K562 (cell line): ENCODE results near the gene IFT52. TPM values are rescaled to one million over a fixed set of nuclear protein-coding genes. Genes with fewer than 3 reads are reported as not detected.
A peak's percentile ranks its signal among the peaks of the same experiment; 100 is the strongest.

Experiments
- ASH1L ChIP-seq: fragments of 450-650 bp; IDR thresholded peaks from 2 replicates; pipeline ENCODE4 v1.6.1; 2018; ENCODE audit warnings: borderline replicate concordance, mild to moderate bottlenecking, low read depth; ENCODE audit not compliant: partially characterized antibody
- BRCA1 ChIP-seq, 2 experiments: fragments of 450-650 bp in 1 of 2; sonication (generic) in 1 of 2; formaldehyde crosslinking in 1 of 2; IDR thresholded peaks; 2 replicates each; pipeline versions ENCODE4 v1.5.0 to v1.6.1; 2017 to 2020; ENCODE audit warnings: mild to moderate bottlenecking in 1 of 2, missing genetic modification reagents in 1 of 2
- EHMT2 ChIP-seq: fragments of 450-650 bp; IDR thresholded peaks from 2 replicates; pipeline ENCODE4 v1.6.1; 2018; ENCODE audit warnings: antibody characterized with exemption
- FOXK2 ChIP-seq, 2 experiments: fragments of 450-650 bp; IDR thresholded peaks in 1 of 2; conservative IDR thresholded peaks in 1 of 2; 2 replicates each; pipeline ENCODE4 v1.6.1; 2016; ENCODE audit warnings: low read depth in 2 of 2, mild to moderate bottlenecking in 1 of 2
- GTF2A2 ChIP-seq: IDR thresholded peaks from 2 replicates; pipeline ENCODE4 v1.6.1; 2016; ENCODE audit warnings: mild to moderate bottlenecking, missing genetic modification characterization, missing compliant biosample characterization
- HCFC1 ChIP-seq: IDR thresholded peaks from 2 replicates; pipeline ENCODE4 v1.6.1; 2012; ENCODE audit warnings: low read depth, low read length, improper control_type of control experiment
- HMG20B ChIP-seq: fragments of 250-450 bp; sonication (Bioruptor Pico); IDR thresholded peaks from 2 replicates; pipeline ENCODE4 v1.5.0; 2021; ENCODE audit warnings: mild to moderate bottlenecking
- HNRNPLL ChIP-seq: fragments of 200-400 bp; formaldehyde crosslinking; IDR thresholded peaks from 2 replicates; pipeline ENCODE4 v1.6.1; 2017; ENCODE audit warnings: low read length, low read depth, mild to moderate bottlenecking; ENCODE audit not compliant: poor library complexity, severe bottlenecking
- IFI16 ChIP-seq: fragments of 250-450 bp; sonication (Bioruptor Pico); IDR thresholded peaks from 2 replicates; pipeline ENCODE4 v2.1.2; 2022; ENCODE audit warnings: mild to moderate bottlenecking, inconsistent platforms
- JUN ChIP-seq, 2 experiments: sonication (generic) in 1 of 2; formaldehyde crosslinking in 1 of 2; IDR thresholded peaks; 2 replicates each; pipeline versions ENCODE4 v1.6.1 to v1.8.0; 2012 to 2022; ENCODE audit warnings: borderline replicate concordance in 2 of 2, mild to moderate bottlenecking in 2 of 2, improper control_type of control experiment in 1 of 2, low read depth in 1 of 2, low read length in 1 of 2, missing genetic modification reagents in 1 of 2
- MAFG ChIP-seq: fragments of 450-650 bp; conservative IDR thresholded peaks from 2 replicates; pipeline ENCODE4 v1.6.1; 2016; ENCODE audit warnings: missing genetic modification characterization, missing compliant biosample characterization
- MECOM ChIP-seq: fragments of 250-450 bp; sonication (Bioruptor Pico); IDR thresholded peaks from 2 replicates; pipeline ENCODE4 v1.8.0; 2022; ENCODE audit warnings: inconsistent platforms
- NELFE ChIP-seq: IDR thresholded peaks from 2 replicates; pipeline ENCODE4 v1.6.1; 2011; ENCODE audit warnings: mild to moderate bottlenecking; ENCODE audit not compliant: insufficient read depth, insufficient read length
- NR2C1 ChIP-seq, 2 experiments: fragments of 450-650 bp; IDR thresholded peaks; 2 replicates each; pipeline ENCODE4 v1.6.1; 2017; ENCODE audit warnings: mild to moderate bottlenecking in 2 of 2, antibody characterized with exemption in 1 of 2, inconsistent platforms in 1 of 2, missing compliant biosample characterization in 1 of 2, missing genetic modification characterization in 1 of 2
- NR2F6 ChIP-seq: fragments of 450-650 bp; formaldehyde crosslinking; IDR thresholded peaks from 2 replicates; pipeline ENCODE4 v1.4.0; 2020; ENCODE audit warnings: mild to moderate bottlenecking
- POLR2AphosphoS5 ChIP-seq: IDR thresholded peaks from 2 replicates; pipeline ENCODE4 v1.6.1; 2011; ENCODE audit warnings: mild to moderate bottlenecking, low read depth, low read length, moderate library complexity; ENCODE audit not compliant: control insufficient read depth, insufficient read depth
- PRPF4 ChIP-seq: fragments of 200-400 bp; formaldehyde crosslinking; IDR thresholded peaks from one replicate; pipeline ENCODE4 v1.6.1; 2017; ENCODE audit warnings: low read length, low read depth, mild to moderate bottlenecking; ENCODE audit not compliant: insufficient read depth, poor library complexity, severe bottlenecking
- PTBP1 ChIP-seq: fragments of 200-400 bp; formaldehyde crosslinking; IDR thresholded peaks from 2 replicates; pipeline ENCODE4 v1.6.1; 2017; ENCODE audit warnings: low read depth, low read length
- SP2 ChIP-seq: IDR thresholded peaks from 2 replicates; pipeline ENCODE4 v1.6.1; 2011; ENCODE audit warnings: mild to moderate bottlenecking, low read depth, low read length, moderate library complexity; ENCODE audit not compliant: poor library complexity, severe bottlenecking; ENCODE audit errors: extremely low read depth
- SUPT5H ChIP-seq: fragments of 450-650 bp; IDR thresholded peaks from 2 replicates; pipeline ENCODE4 v1.6.1; 2016
- TCF3 ChIP-seq: sonication (generic); formaldehyde crosslinking; IDR thresholded peaks from 2 replicates; pipeline ENCODE4 v1.4.0; 2020; ENCODE audit warnings: mild to moderate bottlenecking, missing genetic modification reagents
- ZBTB9 ChIP-seq: fragments of 450-650 bp; formaldehyde crosslinking; IDR thresholded peaks from 2 replicates; pipeline ENCODE4 v1.4.0; 2020; ENCODE audit warnings: mild to moderate bottlenecking, moderate library complexity
- ZKSCAN1 ChIP-seq: fragments of 150-350 bp; IDR thresholded peaks from 2 replicates; pipeline ENCODE4 v1.6.1; 2016; ENCODE audit warnings: low read depth, low read length
- ZNF263 ChIP-seq: sonication (generic); formaldehyde crosslinking; IDR thresholded peaks from 2 replicates; pipeline ENCODE4 v1.8.0; 2022; ENCODE audit warnings: mild to moderate bottlenecking, missing genetic modification reagents, borderline replicate concordance
- ZNF445 ChIP-seq: fragments of 250-450 bp; sonication (Bioruptor Pico); IDR thresholded peaks from 2 replicates; pipeline ENCODE4 v1.4.0; 2020; ENCODE audit warnings: low read depth, mild to moderate bottlenecking, moderate library complexity
- polyA plus RNA-seq, 8 experiments: library from polyadenylated mRNA; depleted of rRNA in 4 of 8; stranded (reverse) in 5 of 8; unstranded in 3 of 8; fragments of >200 nt; fragmentation: Nextera tagmentation in 2 of 8; fragmentation: Illumina TruSeq in 1 of 8; extraction: Ambion mirVana in 2 of 8; extraction: Trizol in 1 of 8; gene quantifications; 2 replicates each; pipeline versions ENCODE4 v1.2.1 to v1.2.3, GENCODE V29; 2011 to 2014; ENCODE audit warnings: inconsistent platforms in 1 of 8, missing spikeins in 1 of 8
- total RNA-seq, 7 experiments: library from RNA; depleted of rRNA in 6 of 7; stranded (reverse); fragments of >200 nt in 6 of 7; fragmentation: Illumina TruSeq in 2 of 7; extraction: Trizol in 2 of 7; gene quantifications; 2 replicates each; pipeline versions ENCODE4 v1.2.1 to v1.2.3, GENCODE V29; 2011 to 2021; ENCODE audit warnings: low replicate concordance in 1 of 7

The IFT52 gene
- total and polyA plus RNA-seq, 9 of the 15 experiments (the other 6 are each of a cell fraction or from before 2014, with no cell fraction given): 11.0 to 31.4 (median 20.4) TPM

- TF ChIP-seq POLR2AphosphoS5 (no peak), PTBP1 (no peak), MECOM (no peak), ZNF263 (CRISPR knock-in tag) (no peak; the same call in 1 of the 2 replicates), ASH1L (peak; percentile 82), NR2F6 (CRISPR knock-in tag) (no peak), HNRNPLL (peak; percentile 23), ZNF445 (CRISPR knock-in tag) (no peak), PRPF4 (no peak), BRCA1 (IDR thresholded peaks at IDR 0.05) (no peak), BRCA1 (CRISPR knock-in tag; IDR thresholded peaks at IDR 0.05) (no peak), ZKSCAN1 (no peak), HCFC1 (peak; percentile 57), TCF3 (CRISPR knock-in tag) (no peak), EHMT2 (no peak), GTF2A2 (tag) (no peak), NELFE (no peak), HMG20B (CRISPR knock-in tag) (no peak), MAFG (no peak), IFI16 (CRISPR knock-in tag) (no peak), SP2 (no peak), NR2C1 (IDR thresholded peaks at IDR 0.05) (no peak), NR2C1 (tag; IDR thresholded peaks at IDR 0.05) (no peak; the same call in 1 of the 2 replicates), JUN (IDR thresholded peaks at IDR 0.05; ENCODE audit: borderline replicate concordance, low read depth, low read length) (peak; percentile 61), JUN (CRISPR knock-in tag; IDR thresholded peaks at IDR 0.05; ENCODE audit: borderline replicate concordance) (0 out of 2 replicates have a peak, but pooled peaks have one; percentile 29), SUPT5H (peak; percentile 43; the same call in 1 of the 2 replicates), FOXK2 (conservative IDR thresholded peaks at IDR 0.05 in 1 of 2, IDR thresholded peaks at IDR 0.05 in 1 of 2; ENCODE audit: low read depth in 2 of 2) (peak in 1 of 2 experiments; percentile 100; a peak in 2 of 4 replicates), ZBTB9 (no peak)
These were observed at the start of gene IFT52 (continued) for GRCh38 chr20:43590392-43591303.
